Progenitor cell of endocrine pancreas (in vitro differentiated cells): ENCODE measurements around the gene BUB1B. TPM values are rescaled to one million over a fixed set of nuclear protein-coding genes. Genes with fewer than 3 reads are reported as not detected.

Experiments used
- DNase-seq: peaks from one replicate; pipeline ENCODE4 v3.0.0; 2021; ENCODE audit warnings: low spot score; ENCODE audit not compliant: unreplicated experiment
- H3K27ac Mint-ChIP-seq: 2 replicates; pipeline ENCODE4 v1.8.0; 2021; ENCODE audit warnings: mild to moderate bottlenecking, moderate library complexity, mixed read lengths
- H3K27me3 Mint-ChIP-seq: 2 replicates; pipeline ENCODE4 v1.8.0; 2021; ENCODE audit warnings: mixed read lengths
- H3K36me3 Mint-ChIP-seq: 2 replicates; pipeline ENCODE4 v1.8.0; 2022; ENCODE audit warnings: mixed read lengths; ENCODE audit not compliant: insufficient read depth
- H3K4me1 Mint-ChIP-seq: 2 replicates; pipeline ENCODE4 v1.8.0; 2021; ENCODE audit warnings: low read depth, mixed read lengths
- H3K4me3 Mint-ChIP-seq: 2 replicates; pipeline ENCODE4 v1.8.0; 2021; ENCODE audit warnings: low read depth, mild to moderate bottlenecking, moderate library complexity, mixed read lengths
- H3K9me3 Mint-ChIP-seq: 2 replicates; pipeline ENCODE4 v1.8.0; 2021; ENCODE audit warnings: low read depth, mixed read lengths
- total RNA-seq: library from RNA; stranded (reverse); gene quantifications from 2 replicates; pipeline ENCODE4 v1.2.1, GENCODE V29; 2021
- TF ChIP-seq, protein P1 (sequence below): fragments of 200-600 bp; sonication (generic); IDR thresholded peaks from one replicate; pipeline ENCODE4 v1.5.0; 2021; ENCODE audit warnings: antibody characterized with exemption, mild to moderate bottlenecking; ENCODE audit not compliant: unreplicated experiment

Gene BUB1B
- total RNA-seq, 1 donor from 2014 or later, result 42.6 TPM

GRCh38 chr15:40238532-40239403 is 77.9 kb downstream of the BUB1B start, which contains the start of gene PAK6:
Gene PAK6, plus strand, starts transcription at chr15:40239063. Its CDS starts 25,723 bp downstream, at chr15:40264786.
- peaks cover 9% of the 10 kb centered on the region for H3K4me1 Mint-ChIP-seq

GRCh38 chr15:40239404-40239692 is 78.5 kb downstream of the BUB1B start:
- Mint-ChIP-seq H3K36me3 (no peaks in the 10 kb centered on the region), H3K4me1 (peaks cover 9% of the 10 kb centered on the region), H3K9me3 (no peaks in the 10 kb centered on the region), H3K27ac (peak overlapping the region; percentile 46), H3K4me3 (peak overlapping the region; percentile 64), H3K27me3 (peaks cover 9% of the 10 kb centered on the region)
- TF ChIP-seq, protein P1, sequence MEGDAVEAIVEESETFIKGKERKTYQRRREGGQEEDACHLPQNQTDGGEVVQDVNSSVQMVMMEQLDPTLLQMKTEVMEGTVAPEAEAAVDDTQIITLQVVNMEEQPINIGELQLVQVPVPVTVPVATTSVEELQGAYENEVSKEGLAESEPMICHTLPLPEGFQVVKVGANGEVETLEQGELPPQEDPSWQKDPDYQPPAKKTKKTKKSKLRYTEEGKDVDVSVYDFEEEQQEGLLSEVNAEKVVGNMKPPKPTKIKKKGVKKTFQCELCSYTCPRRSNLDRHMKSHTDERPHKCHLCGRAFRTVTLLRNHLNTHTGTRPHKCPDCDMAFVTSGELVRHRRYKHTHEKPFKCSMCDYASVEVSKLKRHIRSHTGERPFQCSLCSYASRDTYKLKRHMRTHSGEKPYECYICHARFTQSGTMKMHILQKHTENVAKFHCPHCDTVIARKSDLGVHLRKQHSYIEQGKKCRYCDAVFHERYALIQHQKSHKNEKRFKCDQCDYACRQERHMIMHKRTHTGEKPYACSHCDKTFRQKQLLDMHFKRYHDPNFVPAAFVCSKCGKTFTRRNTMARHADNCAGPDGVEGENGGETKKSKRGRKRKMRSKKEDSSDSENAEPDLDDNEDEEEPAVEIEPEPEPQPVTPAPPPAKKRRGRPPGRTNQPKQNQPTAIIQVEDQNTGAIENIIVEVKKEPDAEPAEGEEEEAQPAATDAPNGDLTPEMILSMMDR, result no peak
- DNase-seq, result no peak

More at GRCh38 chr15:40238532-40239403, 77.9 kb downstream of the BUB1B start, which contains the start of gene PAK6:
- peak within 1 kb of the TSS; percentile 56 for H3K27ac Mint-ChIP-seq
- peak; percentile 61 for DNase-seq
- no peaks in the 10 kb centered on the region for H3K9me3 Mint-ChIP-seq
- H3K36me3 Mint-ChIP-seq, result no peaks in the 10 kb centered on the region
- peaks cover 9% of the 10 kb centered on the region for H3K27me3 Mint-ChIP-seq
- peak within 1 kb of the TSS; percentile 64 for H3K4me3 Mint-ChIP-seq
- TF ChIP-seq, protein P1, result no peak

DNA sequence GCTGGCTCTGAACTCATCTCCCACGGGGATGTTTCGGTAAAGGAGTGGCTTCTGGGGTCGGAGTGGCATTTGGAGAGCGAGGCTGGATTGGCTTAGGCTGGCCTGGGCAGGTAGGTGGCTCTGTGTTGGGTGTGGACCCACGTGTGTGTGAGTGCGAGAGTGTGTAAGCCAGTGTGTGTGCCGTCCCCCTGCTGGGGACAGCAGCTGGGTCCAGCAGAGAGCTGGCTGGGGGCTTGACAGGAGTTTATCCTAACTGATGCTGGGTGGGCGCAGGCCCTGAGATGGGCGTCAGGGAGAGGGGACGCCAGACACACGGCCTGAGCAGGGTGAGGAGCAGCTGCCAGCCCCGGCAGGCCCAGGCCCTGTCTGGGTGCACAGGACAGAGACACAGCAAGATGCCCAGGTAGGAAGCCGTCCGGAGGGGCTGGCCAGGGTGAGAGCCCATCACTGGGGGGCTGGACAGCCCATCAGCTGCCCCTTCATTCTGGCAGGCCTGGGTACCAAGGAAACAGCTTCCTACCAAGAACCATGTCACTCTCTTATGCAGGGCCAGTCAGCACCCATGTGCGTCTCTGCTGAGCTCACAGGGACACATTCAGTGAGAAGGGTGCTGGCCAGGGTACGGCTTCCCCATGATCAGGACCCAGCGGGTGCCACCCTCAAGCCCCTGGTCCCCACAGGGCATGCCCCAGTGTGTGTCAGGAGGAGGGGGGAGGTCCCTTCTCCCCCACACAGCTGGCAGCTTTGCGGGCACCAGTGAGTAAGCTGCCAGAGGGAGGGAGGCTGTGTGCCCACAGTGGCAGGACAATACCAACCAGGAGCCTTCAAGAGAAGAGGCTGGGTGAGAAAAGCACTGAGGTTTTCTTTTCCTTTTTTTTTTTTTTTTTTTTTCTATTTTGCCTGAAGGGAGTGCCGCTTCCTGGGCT is 79.1 kb downstream of the BUB1B start:
- no peak for DNase-seq
- peaks cover 9% of the 10 kb centered on the region for H3K27me3 Mint-ChIP-seq
- peak overlapping the region; percentile 46 for H3K27ac Mint-ChIP-seq
- H3K4me3 Mint-ChIP-seq, result peak overlapping the region; percentile 64
- no peaks in the 10 kb centered on the region for H3K36me3 Mint-ChIP-seq
- H3K4me1 Mint-ChIP-seq, result peaks cover 11% of the 10 kb centered on the region
- TF ChIP-seq, protein P1, result no peak
- H3K9me3 Mint-ChIP-seq, result no peaks in the 10 kb centered on the region

DNA sequence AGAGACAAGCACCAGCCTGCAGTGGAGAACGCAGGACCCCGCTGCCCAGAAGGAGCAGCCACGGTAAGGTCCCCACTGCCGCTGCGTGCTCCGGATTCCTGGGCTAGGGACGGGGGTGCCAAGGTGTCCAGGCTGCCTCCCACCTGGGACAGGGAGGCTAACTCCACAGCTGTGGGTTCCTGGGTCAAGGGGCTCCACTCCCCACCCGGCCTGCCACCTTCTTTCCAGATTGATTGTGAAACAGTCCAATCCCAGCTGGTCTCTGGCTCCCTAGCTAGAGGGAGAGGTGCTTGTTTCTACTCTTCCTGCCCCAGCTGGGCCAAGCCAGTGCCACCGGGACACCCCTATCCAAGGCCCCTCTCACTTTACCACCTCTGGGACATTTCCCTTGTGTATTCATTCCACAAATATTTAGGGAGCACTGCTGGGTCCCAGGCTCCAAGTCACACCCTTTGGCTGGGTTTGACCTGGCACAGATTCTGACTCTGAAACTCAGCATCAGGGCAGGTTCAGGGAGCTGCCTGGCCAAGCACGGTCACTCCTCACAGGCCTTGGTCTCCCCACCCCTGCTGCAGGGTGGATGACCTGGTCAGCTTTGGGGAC is 79.9 kb downstream of the BUB1B start:
- no peak for DNase-seq
- Mint-ChIP-seq H3K9me3 (no peaks in the 10 kb centered on the region), H3K4me3 (no peak overlapping the region), H3K27ac (no peak overlapping the region), H3K27me3 (peaks cover 9% of the 10 kb centered on the region), H3K4me1 (peaks cover 18% of the 10 kb centered on the region), H3K36me3 (no peaks in the 10 kb centered on the region)
- TF ChIP-seq, protein P1, result no peak
